Colonic mucosa (tissue), 4 donors: Measurements from ENCODE around the gene PCA3. TPM values are rescaled to one million over a fixed set of nuclear protein-coding genes. Genes with fewer than 3 reads are reported as not detected.

Experiments
- DNase-seq: peaks from one replicate; pipeline ENCODE4 v3.0.0-alpha.2; 2020
- H3K27ac ChIP-seq: fragments of 200-600 bp; one replicate; pipeline ENCODE4 v1.8.0; 2021
- H3K27me3 ChIP-seq: fragments of 200-600 bp; one replicate; pipeline ENCODE4 v1.8.0; 2021
- H3K36me3 ChIP-seq: fragments of 200-600 bp; one replicate; pipeline ENCODE4 v1.8.0; 2021
- H3K4me1 ChIP-seq: fragments of 200-600 bp; one replicate; pipeline ENCODE4 v1.8.0; 2021; ENCODE audit warnings: mild to moderate bottlenecking
- H3K4me3 ChIP-seq: fragments of 200-600 bp; one replicate; pipeline ENCODE4 v1.8.0; 2021
- H3K9ac ChIP-seq, 2 donors: one replicate each; pipeline ENCODE4 v1.7.0; 2013; ENCODE audit warnings: control low read depth in 2 of 2, low read depth in 2 of 2, low read length in 2 of 2
- H3K9me3 ChIP-seq: fragments of 200-600 bp; one replicate; pipeline ENCODE4 v1.8.0; 2021
- intact Hi-C: fragments of 100-400 bp; cut with DNase I; formaldehyde crosslinking; loops from one replicate; pipeline ENCODE4 v1.14.1; 2022
- total RNA-seq, 2 donors: library from RNA; stranded (reverse); fragmentation: NEBNext Ultra II Directional in 1 of 2; extraction: Animal tissue kit (Norgen Biotek cat#: 25700) in 1 of 2; gene quantifications; one replicate each; pipeline ENCODE4 v1.2.1, GENCODE V29; 2021
- TF ChIP-seq, protein P1 (sequence below): fragments of 200-600 bp; IDR thresholded peaks from one replicate; pipeline ENCODE4 v1.8.0; 2022; ENCODE audit warnings: antibody characterized with exemption, mild to moderate bottlenecking
- donor health status: healthy.
- donor health status: DM: no; HTN: no; CAD: no.
- donor health status: DM: no; HTN: no; CAD: no.

The PCA3 gene
- total RNA-seq, 2 donors from 2014 or later, result not detected

DNA sequence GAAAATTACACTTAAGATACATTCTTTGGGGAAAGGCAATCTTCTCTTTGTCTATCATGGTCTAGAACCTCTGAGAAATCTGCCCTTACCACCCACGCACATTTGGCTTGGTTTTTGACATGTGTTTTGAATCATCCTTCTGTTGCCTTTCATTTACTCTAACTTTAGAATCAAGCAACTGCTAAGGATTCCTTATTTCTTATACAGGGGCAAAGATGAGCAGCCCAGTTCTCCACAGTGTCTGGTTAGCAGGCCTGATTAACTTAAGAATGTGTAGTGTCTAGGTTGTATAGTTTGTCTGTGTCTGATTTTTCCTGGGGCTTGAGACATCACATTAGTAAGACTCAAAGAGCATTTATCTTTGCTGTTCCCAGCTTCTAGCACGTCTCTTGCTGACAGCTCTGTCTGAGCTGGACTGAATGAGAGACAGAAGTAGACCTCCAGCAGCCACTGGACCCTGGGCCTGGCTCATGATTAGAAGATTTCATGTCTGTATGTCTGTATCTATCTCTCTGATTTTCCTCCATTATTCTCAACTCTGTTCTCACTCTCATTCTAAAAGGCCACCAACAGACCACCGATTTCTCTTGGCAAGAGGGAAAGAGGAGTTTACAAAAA lies 31.8 kb upstream of the PCA3 start:
- Histone ChIP-seq H3K9ac (no peak overlapping the region), H3K4me3 (no peak overlapping the region), H3K36me3 (no peaks in the 10 kb centered on the region), H3K4me1 (no peaks in the 10 kb centered on the region), H3K27me3 (no peaks in the 10 kb centered on the region), H3K9me3 (no peaks in the 10 kb centered on the region), H3K27ac (no peak overlapping the region)
- no peak for DNase-seq
- intact Hi-C loops, result no loop called here
- TF ChIP-seq, protein P1, sequence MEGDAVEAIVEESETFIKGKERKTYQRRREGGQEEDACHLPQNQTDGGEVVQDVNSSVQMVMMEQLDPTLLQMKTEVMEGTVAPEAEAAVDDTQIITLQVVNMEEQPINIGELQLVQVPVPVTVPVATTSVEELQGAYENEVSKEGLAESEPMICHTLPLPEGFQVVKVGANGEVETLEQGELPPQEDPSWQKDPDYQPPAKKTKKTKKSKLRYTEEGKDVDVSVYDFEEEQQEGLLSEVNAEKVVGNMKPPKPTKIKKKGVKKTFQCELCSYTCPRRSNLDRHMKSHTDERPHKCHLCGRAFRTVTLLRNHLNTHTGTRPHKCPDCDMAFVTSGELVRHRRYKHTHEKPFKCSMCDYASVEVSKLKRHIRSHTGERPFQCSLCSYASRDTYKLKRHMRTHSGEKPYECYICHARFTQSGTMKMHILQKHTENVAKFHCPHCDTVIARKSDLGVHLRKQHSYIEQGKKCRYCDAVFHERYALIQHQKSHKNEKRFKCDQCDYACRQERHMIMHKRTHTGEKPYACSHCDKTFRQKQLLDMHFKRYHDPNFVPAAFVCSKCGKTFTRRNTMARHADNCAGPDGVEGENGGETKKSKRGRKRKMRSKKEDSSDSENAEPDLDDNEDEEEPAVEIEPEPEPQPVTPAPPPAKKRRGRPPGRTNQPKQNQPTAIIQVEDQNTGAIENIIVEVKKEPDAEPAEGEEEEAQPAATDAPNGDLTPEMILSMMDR, result no peak

DNA sequence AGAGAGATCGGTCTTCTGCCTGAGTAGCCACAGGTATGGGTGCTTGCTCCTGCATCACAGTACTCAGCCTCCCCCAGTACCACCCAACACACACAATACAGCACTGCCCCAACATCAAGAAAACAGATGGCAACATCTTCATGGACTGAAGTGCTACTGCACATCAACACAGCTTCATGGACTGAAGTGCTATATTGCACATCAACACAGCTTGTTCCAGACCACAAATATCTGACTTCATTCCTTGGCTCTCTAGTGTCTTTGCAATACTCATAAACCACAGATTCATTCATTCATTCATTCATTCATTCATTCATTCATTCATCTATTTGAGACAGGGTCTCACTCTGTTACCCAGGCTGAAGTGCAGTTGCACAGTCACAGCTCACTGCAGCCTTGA lies 31.1 kb upstream of the PCA3 start:
- Histone ChIP-seq H3K4me1 (no peaks in the 10 kb centered on the region), H3K27ac (no peak overlapping the region), H3K4me3 (no peak overlapping the region), H3K9me3 (no peaks in the 10 kb centered on the region), H3K36me3 (no peaks in the 10 kb centered on the region), H3K27me3 (no peaks in the 10 kb centered on the region), H3K9ac (no peak overlapping the region)
- DNase-seq, result no peak
- TF ChIP-seq, protein P1, result no peak
- intact Hi-C loops, result no loop called here

DNA sequence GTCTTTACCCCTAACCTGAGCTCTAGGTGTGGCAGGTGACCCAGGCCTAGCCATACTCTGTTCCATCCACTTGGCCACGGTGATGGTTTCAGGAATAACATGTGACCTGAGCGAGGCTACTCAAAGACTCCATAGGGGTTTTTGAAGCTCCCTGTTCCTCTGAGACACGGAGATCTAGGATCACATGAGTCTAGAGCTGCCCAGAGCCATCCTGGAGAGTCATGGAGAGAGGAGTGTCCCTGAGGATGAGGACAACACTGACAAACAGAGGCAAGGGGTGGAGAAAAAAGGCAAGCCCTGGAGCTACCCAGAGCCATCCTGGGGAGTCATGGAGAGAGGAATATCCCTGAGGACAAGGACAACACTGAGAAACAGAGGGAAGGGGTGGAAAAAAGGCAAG lies 29.5 kb upstream of the PCA3 start:
- Histone ChIP-seq H3K27me3 (no peaks in the 10 kb centered on the region), H3K4me3 (no peak overlapping the region), H3K36me3 (no peaks in the 10 kb centered on the region), H3K9me3 (no peaks in the 10 kb centered on the region), H3K27ac (no peak overlapping the region), H3K9ac (no peak overlapping the region), H3K4me1 (no peaks in the 10 kb centered on the region)
- intact Hi-C loops, result no loop called here
- TF ChIP-seq, protein P1, result no peak
- no peak for DNase-seq

DNA sequence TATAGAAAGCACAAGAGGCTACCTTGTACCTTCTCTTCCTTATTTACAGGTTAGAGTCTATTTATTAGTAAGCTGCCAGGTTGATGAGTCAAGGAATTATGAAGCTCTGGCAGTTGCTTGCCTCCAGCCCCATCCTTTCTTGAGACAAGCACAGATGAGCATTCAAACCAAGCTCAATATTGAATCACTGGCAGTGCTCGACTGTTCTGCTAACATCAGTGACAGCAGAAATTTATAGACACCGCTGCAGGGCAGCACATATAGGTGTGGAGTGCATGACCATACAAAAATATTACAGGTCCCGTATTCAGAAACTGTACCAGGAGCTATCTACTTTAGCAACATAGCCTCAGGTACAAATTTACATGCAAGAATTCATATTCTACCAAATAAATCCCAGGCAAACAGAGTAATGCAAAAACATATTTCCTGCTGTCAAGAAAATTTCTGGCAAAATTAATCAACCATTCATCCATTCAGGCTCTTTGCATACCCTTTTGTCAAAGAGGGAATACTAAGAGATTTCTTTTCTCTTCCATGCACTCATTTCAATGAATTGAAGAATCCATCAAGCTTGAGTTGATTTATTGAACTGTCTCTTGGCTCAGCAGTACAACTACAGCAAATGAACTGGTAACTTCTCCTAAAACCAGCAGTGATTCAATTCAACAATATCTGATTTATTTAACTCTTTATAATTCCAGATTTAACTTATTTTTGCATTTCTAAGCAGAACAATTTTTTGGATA lies 26.9 kb upstream of the PCA3 start:
- Histone ChIP-seq H3K27ac (no peak overlapping the region), H3K27me3 (no peaks in the 10 kb centered on the region), H3K9ac (no peak overlapping the region), H3K36me3 (no peaks in the 10 kb centered on the region), H3K4me3 (no peak overlapping the region), H3K4me1 (no peaks in the 10 kb centered on the region), H3K9me3 (no peaks in the 10 kb centered on the region)
- intact Hi-C loops, result no loop called here
- no peak for DNase-seq
- TF ChIP-seq, protein P1, result no peak

DNA sequence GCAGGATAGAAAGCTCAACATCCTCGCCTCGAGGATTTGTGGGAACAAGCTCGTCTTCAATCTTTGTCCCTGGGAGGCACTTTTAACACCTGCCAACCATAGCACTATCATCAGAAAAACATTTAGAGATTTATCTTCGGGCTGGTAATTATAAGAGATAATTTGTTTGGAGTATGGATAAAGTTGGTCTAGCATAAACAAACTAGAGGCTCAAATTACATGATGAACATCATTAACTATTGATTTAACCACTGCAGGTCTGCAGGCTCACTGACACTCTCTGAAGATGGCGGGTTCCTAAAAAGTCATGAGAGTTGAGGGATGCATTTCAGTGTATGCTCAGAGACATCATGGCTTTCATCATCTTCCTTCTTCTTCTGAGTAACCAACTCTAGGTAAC lies 25.8 kb upstream of the PCA3 start:
- DNase-seq, result no peak
- no peaks in the 10 kb centered on the region for H3K9me3 ChIP-seq
- H3K27me3 ChIP-seq, result no peaks in the 10 kb centered on the region
- no peak overlapping the region for H3K27ac ChIP-seq
- no peak overlapping the region for H3K9ac ChIP-seq
- no peaks in the 10 kb centered on the region for H3K36me3 ChIP-seq
- intact Hi-C loops, result no loop called here
- TF ChIP-seq, protein P1, result no peak
- H3K4me1 ChIP-seq, result no peaks in the 10 kb centered on the region
- no peak overlapping the region for H3K4me3 ChIP-seq
